Measurements from ENCODE around the gene ETFA. TPM values are rescaled to one million over a fixed set of nuclear protein-coding genes. Genes with fewer than 3 reads are reported as not detected.

ETFA gene
- total RNA-seq, 4 donors from 2014 or later, result 62.7 to 88.4 (median 75.9) TPM

GRCh38 chr15:76353903-76354302, 42.6 kb upstream of the ETFA start:
- H3K27me3 ChIP-seq, result peaks cover 4% of the 10 kb centered on the region
- H3K27ac ChIP-seq, result no peak overlapping the region
- H3K4me1 ChIP-seq, result no peaks in the 10 kb centered on the region
- TF ChIP-seq POLR2A (IDR thresholded peaks at IDR 0.05) (no peak), CTCF (IDR thresholded peaks at IDR 0.05) (no peak)
- intact Hi-C loops (cut with DNase I), result no loop called here
- no peak for DNase-seq
- WGBS, 2 donors, result 91 to 94% methylated on average over 10 of the region's 10 CpGs
- H3K36me3 ChIP-seq, result no peaks in the 10 kb centered on the region
- no peak overlapping the region for H3K4me3 ChIP-seq (replicated peaks in 1 of 3)
- no peaks in the 10 kb centered on the region for H3K9me3 ChIP-seq

GRCh38 chr15:76353023-76353577, 41.8 kb upstream of the ETFA start:
- Histone ChIP-seq H3K36me3 (no peaks in the 10 kb centered on the region), H3K4me3 (replicated peaks in 1 of 3) (no peak overlapping the region), H3K9me3 (no peaks in the 10 kb centered on the region), H3K27ac (no peak overlapping the region), H3K27me3 (peaks cover 8% of the 10 kb centered on the region), H3K4me1 (no peaks in the 10 kb centered on the region)
- 95 to 98% methylated on average over 1 of the region's 1 CpG for WGBS, 2 donors
- intact Hi-C loops (cut with DNase I), result no loop called here
- TF ChIP-seq POLR2A (IDR thresholded peaks at IDR 0.05) (no peak), CTCF (IDR thresholded peaks at IDR 0.05) (no peak)
- no peak for DNase-seq

GRCh38 chr15:76349301-76350070, 38.2 kb upstream of the ETFA start:
- 96 to 98% methylated on average over 1 of the region's 1 CpG for WGBS, 2 donors
- no peaks in the 10 kb centered on the region for H3K36me3 ChIP-seq

GRCh38 chr15:76347482-76348055, 36.3 kb upstream of the ETFA start:
- intact Hi-C loops (cut with DNase I), result no loop called here
- WGBS, 2 donors, result 85 to 93% methylated on average over 13 of the region's 13 CpGs
- H3K4me3 ChIP-seq (replicated peaks in 1 of 3), result no peak overlapping the region

More at GRCh38 chr15:76349301-76350070, 38.2 kb upstream of the ETFA start:
- no peak for TF ChIP-seq CTCF (IDR thresholded peaks at IDR 0.05)
- no peak for TF ChIP-seq POLR2A (IDR thresholded peaks at IDR 0.05)
- Histone ChIP-seq H3K9me3 (no peaks in the 10 kb centered on the region), H3K4me1 (peaks cover 13 to 18% of the 10 kb centered on the region in 2 donors), H3K27ac (no peak overlapping the region), H3K4me3 (replicated peaks in 1 of 3) (no peak overlapping the region), H3K27me3 (peaks cover 42% of the 10 kb centered on the region)
- DNase-seq, result no peak
- intact Hi-C loops (cut with DNase I), result no loop called here

More at GRCh38 chr15:76347482-76348055, 36.3 kb upstream of the ETFA start:
- TF ChIP-seq CTCF (IDR thresholded peaks at IDR 0.05) (no peak), POLR2A (IDR thresholded peaks at IDR 0.05) (no peak)
- DNase-seq, result no peak
- Histone ChIP-seq H3K36me3 (no peaks in the 10 kb centered on the region), H3K9me3 (no peaks in the 10 kb centered on the region), H3K27ac (no peak overlapping the region), H3K4me1 (peaks cover 19 to 27% of the 10 kb centered on the region in 2 donors), H3K27me3 (peaks cover 54% of the 10 kb centered on the region)

Measured in thyroid gland (tissue), 4 donors.